HuH-7 (cell line): ENCODE results near the gene NDFIP2.
"Not testable (repeated sequence)": the region's sequence is repeated elsewhere in the genome, so short reads cannot be mapped to it uniquely, and the experiment has no call there.

Experiments used
- DNase-seq: peaks from one replicate; pipeline ENCODE4 v3.0.0; 2011; ENCODE audit warnings: low spot score

The NDFIP2 gene

DNA sequence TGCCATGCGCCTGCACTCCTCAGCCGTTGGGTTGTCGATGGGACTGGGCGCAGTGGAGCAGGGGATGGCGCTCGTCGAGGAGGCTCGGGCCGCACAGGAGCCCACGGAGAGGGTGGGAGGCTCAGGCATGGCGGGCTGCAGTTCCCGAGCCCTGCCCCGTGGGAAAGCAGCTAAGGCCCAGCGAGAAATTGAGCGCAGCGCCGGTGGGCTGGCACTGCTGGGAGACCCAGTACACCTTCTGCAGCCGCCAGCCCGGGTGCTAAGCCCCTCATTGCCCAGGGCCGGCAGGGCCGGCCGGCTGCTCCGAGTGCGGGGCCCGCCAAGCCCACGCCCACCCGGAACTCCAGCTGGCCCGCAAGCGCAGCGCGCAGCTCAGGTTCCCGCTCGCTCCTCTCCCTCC lies 119.2 kb downstream of the NDFIP2 start:
- not testable (repeated sequence) for DNase-seq

DNA sequence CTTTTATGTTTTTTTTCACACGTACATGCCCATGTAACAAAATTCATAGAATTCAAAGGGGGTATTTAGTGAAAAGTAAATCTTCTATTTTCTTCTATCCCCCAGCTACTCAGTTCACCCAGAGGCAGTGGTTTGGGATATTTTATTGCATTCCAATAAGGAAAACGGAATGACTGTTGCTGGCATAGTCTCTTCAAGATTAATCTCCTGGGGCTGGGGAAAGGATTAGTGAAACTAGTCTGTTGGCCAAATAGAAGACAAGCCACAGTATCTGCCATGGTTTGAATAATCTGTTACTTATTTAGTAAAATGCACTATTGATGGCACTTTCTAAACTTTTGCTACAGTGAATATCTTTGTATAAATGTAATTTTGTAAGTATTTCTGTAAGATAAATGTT lies 122.0 kb downstream of the NDFIP2 start:
- no peak for DNase-seq

GRCh38 chr13:79604752-79605151 lies 123.8 kb downstream of the NDFIP2 start:
- DNase-seq: no peak
